ENCODE measurements around the gene FBXL7.

The FBXL7 gene

DNA sequence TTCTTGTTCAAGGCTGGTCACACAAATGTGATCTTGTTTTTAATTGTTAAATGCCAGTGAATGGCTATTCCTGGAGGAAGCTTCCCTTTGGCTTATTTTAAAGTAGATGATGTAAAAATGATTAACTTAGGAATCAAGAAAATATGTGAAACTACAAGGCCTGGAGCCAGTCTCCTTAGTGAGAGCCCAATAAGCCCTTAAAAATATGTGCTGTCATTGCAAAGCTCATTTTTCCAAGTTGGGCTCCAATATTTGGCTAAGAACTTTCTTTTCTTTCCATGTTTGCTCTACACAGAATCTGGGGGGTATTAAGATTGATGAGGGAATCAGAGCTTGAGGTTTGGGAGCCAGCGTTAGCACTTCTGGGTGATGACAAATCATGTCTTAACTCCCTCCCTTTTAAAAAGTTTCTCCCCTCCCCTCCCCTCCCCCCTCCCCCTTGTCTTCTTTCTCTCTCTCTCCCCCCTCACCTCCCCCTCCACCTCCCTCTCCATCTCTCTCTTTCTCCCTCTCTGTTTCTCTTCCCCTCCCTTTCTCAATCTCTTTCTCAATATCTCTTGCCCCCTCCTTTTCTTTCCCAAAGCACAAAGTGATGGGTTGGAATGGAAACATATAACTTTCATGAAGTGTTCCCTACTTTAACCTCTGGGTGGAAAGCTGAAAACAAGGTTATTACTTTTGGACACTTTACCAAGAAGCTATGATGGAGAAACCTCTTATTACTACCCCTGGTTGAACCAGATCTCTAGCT is 86.0 kb downstream of the FBXL7 start:
- no peak for DNase-seq

- no peak for DNase-seq
Measured at GRCh38 chr5:15587916-15588315, 87.9 kb downstream of the FBXL7 start.

DNA sequence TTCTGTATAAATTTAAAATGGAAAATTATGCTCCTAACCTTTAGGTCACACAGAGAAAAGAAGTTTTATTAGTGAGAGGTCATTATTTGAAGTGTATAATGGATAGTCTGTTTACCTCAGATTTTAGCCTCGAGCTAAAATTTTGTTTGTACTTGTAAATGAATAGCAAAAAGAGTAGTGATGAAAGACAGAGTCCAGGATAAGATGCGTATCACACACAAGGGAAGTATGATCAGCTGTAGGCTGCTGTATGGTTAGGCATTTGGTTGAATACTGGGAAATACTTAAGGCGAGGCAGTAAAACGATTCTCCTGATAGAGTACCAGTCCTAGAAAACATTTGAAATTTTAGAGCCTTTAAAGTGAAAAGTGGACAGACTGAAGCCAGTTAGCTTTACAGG is 92.7 kb downstream of the FBXL7 start:
- no peak for DNase-seq

DNA sequence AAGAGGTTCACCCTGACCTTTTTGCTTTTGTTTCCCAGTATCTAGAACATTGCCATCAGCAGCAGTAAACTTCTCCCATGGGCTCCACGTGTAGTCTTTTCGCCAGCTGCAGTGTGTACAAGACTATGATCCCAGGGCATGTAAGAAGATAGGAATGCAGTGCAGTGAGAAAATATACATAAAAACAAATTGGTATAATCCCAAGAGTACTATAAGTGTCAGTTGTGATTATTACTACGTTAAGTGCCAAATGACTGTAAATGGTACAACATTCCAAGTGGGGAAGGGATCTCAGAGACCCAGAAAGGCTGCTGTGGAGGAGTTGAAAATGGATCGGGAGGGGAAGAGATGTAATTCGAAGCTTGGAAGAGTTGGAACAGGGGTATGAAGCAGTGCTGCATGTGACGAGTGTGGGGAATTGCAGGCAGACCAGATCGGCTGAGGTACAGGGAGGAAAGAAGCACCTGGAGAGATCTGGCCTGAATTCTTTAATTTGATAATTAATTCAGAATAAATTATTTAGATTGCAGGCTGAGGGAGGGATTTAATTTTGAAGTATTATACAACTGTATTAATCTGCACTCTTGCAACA is 95.1 kb downstream of the FBXL7 start:
- DNase-seq = no peak

DNA sequence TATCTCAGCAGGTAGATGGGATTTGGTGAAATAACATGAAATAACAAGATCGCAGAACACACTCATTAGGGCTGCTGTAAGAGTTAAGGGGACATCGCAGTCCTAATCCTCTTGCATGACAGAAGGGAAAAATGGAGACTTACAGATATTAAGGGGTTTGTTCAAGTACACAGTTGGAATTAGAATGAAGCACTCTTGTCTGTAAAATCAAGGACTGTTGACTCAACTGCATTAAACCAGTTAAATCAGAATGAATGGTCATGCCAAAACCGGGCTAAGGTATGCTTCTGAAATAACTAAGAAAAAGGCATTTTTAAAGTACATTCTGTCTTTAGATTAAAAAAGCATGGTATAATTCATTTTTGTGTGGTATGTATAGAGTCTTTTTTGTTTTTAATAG is 95.9 kb downstream of the FBXL7 start:
- no peak for DNase-seq

- no peak for DNase-seq
Measured at GRCh38 chr5:15596936-15597335, 97.0 kb downstream of the FBXL7 start.

DNA sequence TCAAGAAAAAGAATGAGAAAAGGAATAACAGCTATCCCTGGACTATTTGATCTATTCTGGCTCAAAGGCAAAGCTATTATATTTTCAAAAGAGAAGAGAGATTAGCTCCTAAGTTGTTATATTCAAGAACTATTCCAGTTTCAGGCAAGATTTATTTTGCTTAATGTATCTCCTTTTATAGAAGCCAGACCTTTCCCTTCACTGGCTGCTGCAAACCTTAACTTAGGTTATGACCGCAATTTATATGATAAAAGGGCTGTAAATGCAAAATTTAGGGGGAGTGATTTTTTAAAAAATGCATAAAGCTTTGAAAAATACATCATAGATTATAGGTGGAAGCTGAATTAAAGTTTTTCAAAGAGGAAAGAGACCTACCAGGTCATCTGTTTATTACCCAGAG is 97.8 kb downstream of the FBXL7 start:
- no peak for DNase-seq

- peak; percentile 28 for DNase-seq
Measured at GRCh38 chr5:15598294-15598902, 98.4 kb downstream of the FBXL7 start.

GRCh38 chr5:15600035-15600434 is 100.1 kb downstream of the FBXL7 start:
- no peak for DNase-seq

- DNase-seq = peak; percentile 99
Measured at GRCh38 chr5:15601274-15601673, 101.3 kb downstream of the FBXL7 start.

- DNase-seq = peak; percentile 47
Measured at GRCh38 chr5:15601853-15602252, 101.9 kb downstream of the FBXL7 start.

- DNase-seq = no peak
Measured at GRCh38 chr5:15604986-15605385, 105.0 kb downstream of the FBXL7 start.

GRCh38 chr5:15606197-15606596 is 106.2 kb downstream of the FBXL7 start:
- DNase-seq = no peak

GRCh38 chr5:15607076-15607475 is 107.1 kb downstream of the FBXL7 start:
- DNase-seq = no peak

GRCh38 chr5:15609076-15609725 is 109.2 kb downstream of the FBXL7 start:
- DNase-seq = no peak

DNA sequence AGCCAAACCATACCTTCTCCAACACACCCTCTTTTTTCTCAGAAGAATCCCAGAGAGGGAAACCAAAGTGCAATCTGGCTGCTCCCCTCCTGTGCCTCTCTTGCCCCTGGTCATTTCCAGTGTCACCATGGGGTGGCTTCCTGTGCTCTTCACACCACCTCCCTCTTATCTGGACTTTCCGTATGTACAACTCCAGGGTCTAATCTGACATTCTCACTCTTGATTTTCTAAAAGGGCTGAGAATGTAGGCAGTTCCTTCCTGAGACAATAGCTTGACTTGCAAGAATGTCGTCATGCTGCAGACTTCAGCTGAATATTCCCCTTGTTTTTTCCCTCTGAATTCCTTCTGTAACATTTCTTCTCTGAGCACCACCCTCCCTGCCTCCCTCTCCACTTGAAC is 110.2 kb downstream of the FBXL7 start:
- DNase-seq = no peak

DNA sequence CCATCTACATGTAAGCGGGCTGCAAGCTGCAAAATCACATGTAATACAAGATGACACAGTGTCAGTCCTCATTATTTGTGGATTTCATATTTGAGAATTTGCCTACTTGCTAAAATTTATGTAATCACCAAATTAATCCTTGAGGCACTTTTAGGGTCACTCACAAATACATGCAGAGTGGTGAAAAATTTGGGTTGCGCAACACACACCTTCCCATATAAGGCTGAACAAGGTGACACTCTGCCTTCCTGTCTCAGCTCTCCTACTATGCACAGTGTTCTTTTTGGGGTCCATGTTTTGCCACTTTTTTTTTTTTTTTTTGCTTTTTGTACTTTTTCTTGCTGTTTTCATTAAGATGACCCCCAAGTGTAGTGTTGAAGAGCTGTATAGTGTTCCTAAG is 111.0 kb downstream of the FBXL7 start:
- DNase-seq = no peak

GRCh38 chr5:15612915-15613635 is 113.1 kb downstream of the FBXL7 start:
- DNase-seq = no peak

- DNase-seq = no peak
Measured at GRCh38 chr5:15614679-15615078, 114.7 kb downstream of the FBXL7 start.

- DNase-seq = no peak
Measured at GRCh38 chr5:15615859-15616258, 115.9 kb downstream of the FBXL7 start.

DNA sequence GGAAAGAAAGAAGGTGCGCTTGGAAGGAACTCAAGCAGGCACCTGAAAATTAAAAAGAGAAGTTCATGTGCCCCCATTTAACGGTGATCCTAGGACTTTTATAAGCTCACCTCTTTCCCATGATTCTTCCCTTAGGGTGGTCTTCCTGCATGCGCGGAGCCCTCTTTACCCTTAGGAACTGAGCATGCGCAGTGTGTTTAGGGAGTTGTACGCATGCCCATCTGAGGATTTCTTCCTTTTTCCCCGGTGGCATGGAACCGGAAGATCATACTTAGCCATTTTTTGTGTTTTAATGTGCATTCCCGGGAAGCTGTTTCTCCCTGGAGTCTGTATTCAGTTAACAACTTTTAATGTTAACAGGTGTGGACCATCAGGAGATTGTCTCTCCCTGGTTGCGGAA is 119.0 kb downstream of the FBXL7 start:
- DNase-seq = no peak

- DNase-seq = no peak
Measured at GRCh38 chr5:15620501-15620900, 120.5 kb downstream of the FBXL7 start.

DNA sequence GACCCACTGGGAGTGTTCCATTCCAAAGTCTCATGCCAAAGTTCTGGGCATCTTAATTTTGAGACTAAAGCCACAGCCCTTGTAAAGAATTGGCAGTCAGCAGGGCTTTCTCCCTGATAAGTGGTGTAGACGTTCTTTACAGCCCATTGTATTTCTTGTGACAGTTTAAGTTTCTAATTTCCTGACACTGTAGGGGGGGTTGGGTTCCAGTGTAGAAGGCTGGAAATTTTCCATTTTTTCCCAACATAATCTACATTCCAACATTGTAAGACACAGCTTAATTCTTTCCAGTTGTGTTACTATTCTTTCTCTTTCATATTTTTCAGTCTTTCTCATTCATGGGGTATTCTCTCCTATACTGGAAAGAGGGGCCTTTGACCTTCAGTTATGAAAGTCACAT is 121.1 kb downstream of the FBXL7 start:
- no peak for DNase-seq
